ENCODE data around the gene RTEL1.

GRCh38 chr20:63689046-63690002 is 31.2 kb downstream of the RTEL1 start:
- TF ChIP-seq CTCF (IDR thresholded peaks at IDR 0.05), result no peak
- TF ChIP-seq EZH2 (IDR thresholded peaks at IDR 0.05; ENCODE audit: borderline replicate concordance, insufficient read depth, low read depth, low read length, poor library complexity, severe bottlenecking), result no peak
